Skeletal muscle cell (primary cell): ENCODE data around the gene NCAN.

Experiments used
- DNase-seq: peaks from one replicate; pipeline ENCODE4 v3.0.0-alpha.2; 2010; ENCODE audit warnings: low read depth
- H3K4me3 ChIP-seq: 2 replicates; pipeline ENCODE4 v1.5.1; 2011; ENCODE audit warnings: low read depth, mild to moderate bottlenecking, control low read depth, low read length, moderate library complexity

Gene NCAN

GRCh38 chr19:19256072-19256969, 44.6 kb downstream of the NCAN start:
- no peak for DNase-seq
- H3K4me3 ChIP-seq, result no peak overlapping the region

GRCh38 chr19:19257137-19257536, 45.4 kb downstream of the NCAN start:
- no peak for DNase-seq
- H3K4me3 ChIP-seq, result no peak overlapping the region

- no peak overlapping the region for H3K4me3 ChIP-seq
- no peak for DNase-seq
Measured at GRCh38 chr19:19257836-19258588, 46.3 kb downstream of the NCAN start.

- DNase-seq, result no peak
- no peak overlapping the region for H3K4me3 ChIP-seq
Measured at GRCh38 chr19:19258589-19259338, 47.0 kb downstream of the NCAN start.

GRCh38 chr19:19259741-19260140, 48.0 kb downstream of the NCAN start:
- DNase-seq, result no peak
- no peak overlapping the region for H3K4me3 ChIP-seq

- DNase-seq, result no peak
- H3K4me3 ChIP-seq, result no peak overlapping the region
Measured at GRCh38 chr19:19260417-19261214, 48.9 kb downstream of the NCAN start.

GRCh38 chr19:19261350-19262189, 49.8 kb downstream of the NCAN start:
- DNase-seq, result no peak
- H3K4me3 ChIP-seq, result peak overlapping the region; percentile 28

- no peak for DNase-seq
- H3K4me3 ChIP-seq, result no peak overlapping the region
Measured at GRCh38 chr19:19262190-19263057, 50.7 kb downstream of the NCAN start.

- no peak for DNase-seq
- H3K4me3 ChIP-seq, result no peak overlapping the region
Measured at GRCh38 chr19:19263886-19264487, 52.2 kb downstream of the NCAN start.

- no peak overlapping the region for H3K4me3 ChIP-seq
- no peak for DNase-seq
Measured at GRCh38 chr19:19267305-19267704, 55.5 kb downstream of the NCAN start.

- no peak for DNase-seq
- no peak overlapping the region for H3K4me3 ChIP-seq
Measured at GRCh38 chr19:19268453-19269385, 57.0 kb downstream of the NCAN start.

GRCh38 chr19:19269952-19270694, 58.4 kb downstream of the NCAN start:
- H3K4me3 ChIP-seq, result no peak overlapping the region
- DNase-seq, result no peak

- DNase-seq, result no peak
- no peak overlapping the region for H3K4me3 ChIP-seq
Measured at GRCh38 chr19:19270749-19271571, 59.2 kb downstream of the NCAN start.

- peak overlapping the region; percentile 42 for H3K4me3 ChIP-seq
- DNase-seq, result no peak
Measured at GRCh38 chr19:19271828-19272599, 60.3 kb downstream of the NCAN start.
